Measurements from ENCODE around the gene ZNF784.

ZNF784 gene

GRCh38 chr19:55670280-55671053 is 46.1 kb upstream of the ZNF784 start:
- ChIA-PET POLR2A (interaction anchor here (1.0 to 1.3 kb wide), 2 partner anchors 11 to 13 kb away, joined by 3 to 5 read pairs; no protein-coding TSS in a partner anchor), CTCF (interaction anchor here (1.3 to 2.0 kb wide), 5 partner anchors 10 to 71 kb away, joined by 3 to 10 read pairs (median 7); partner anchors contain the start of genes FIZ1 and U2AF2)
- no peak for TF ChIP-seq L3MBTL2 (conservative IDR thresholded peaks at IDR 0.05)
- no peak for TF ChIP-seq SUZ12 (IDR thresholded peaks at IDR 0.05)
- TF ChIP-seq BHLHE40 (IDR thresholded peaks at IDR 0.05; ENCODE audit: borderline replicate concordance), result no peak
- TF ChIP-seq TARDBP (IDR thresholded peaks at IDR 0.05), result no peak
- TF ChIP-seq LEF1 (IDR thresholded peaks at IDR 0.05; ENCODE audit: borderline replicate concordance), result no peak
- no peak for TF ChIP-seq CTBP1 (IDR thresholded peaks at IDR 0.05; ENCODE audit: borderline replicate concordance)
- no peak for TF ChIP-seq ELF4 (IDR thresholded peaks at IDR 0.05)
- no peak for TF ChIP-seq FOXA1 (IDR thresholded peaks at IDR 0.05)
- TF ChIP-seq FOXM1 (IDR thresholded peaks at IDR 0.05; ENCODE audit: borderline replicate concordance), result no peak
- no peak for TF ChIP-seq NFRKB (IDR thresholded peaks at IDR 0.05)
- no peak for TF ChIP-seq ARNT (IDR thresholded peaks at IDR 0.05)
- no peak for TF ChIP-seq PKNOX1 (IDR thresholded peaks at IDR 0.05)
- DNase-seq (ENCODE audit: extremely low spot score), result no peak

- no peak for TF ChIP-seq FOXK2 (IDR thresholded peaks at IDR 0.05)
- no peak for TF ChIP-seq HDGF (IDR thresholded peaks at IDR 0.05; ENCODE audit: borderline replicate concordance)
- TF ChIP-seq PKNOX1 (IDR thresholded peaks at IDR 0.05), result no peak
- no peak for TF ChIP-seq ELF4 (IDR thresholded peaks at IDR 0.05)
- TF ChIP-seq ZNF384 (IDR thresholded peaks at IDR 0.05), result no peak
- no peak for TF ChIP-seq SUZ12 (IDR thresholded peaks at IDR 0.05)
- TF ChIP-seq TARDBP (IDR thresholded peaks at IDR 0.05), result no peak
- TF ChIP-seq NFRKB (IDR thresholded peaks at IDR 0.05), result no peak
- TF ChIP-seq FOXA1 (IDR thresholded peaks at IDR 0.05), result no peak
- TF ChIP-seq LEF1 (IDR thresholded peaks at IDR 0.05; ENCODE audit: borderline replicate concordance), result no peak
- no peak for TF ChIP-seq L3MBTL2 (conservative IDR thresholded peaks at IDR 0.05)
- DNase-seq (ENCODE audit: extremely low spot score), result no peak
- ChIA-PET CTCF (no interaction called here), POLR2A (interaction anchor here (1.0 kb wide), 1 partner anchor 10 kb away, joined by 3 read pairs; no protein-coding TSS in a partner anchor)
These were observed 45.3 kb upstream of the ZNF784 start for GRCh38 chr19:55669418-55670279.

GRCh38 chr19:55668603-55669348 is 44.4 kb upstream of the ZNF784 start:
- no peak for TF ChIP-seq TARDBP (IDR thresholded peaks at IDR 0.05)
- no peak for TF ChIP-seq ARNT (IDR thresholded peaks at IDR 0.05)
- TF ChIP-seq FOXM1 (IDR thresholded peaks at IDR 0.05; ENCODE audit: borderline replicate concordance), result no peak
- no peak for TF ChIP-seq L3MBTL2 (conservative IDR thresholded peaks at IDR 0.05)
- TF ChIP-seq FOXA1 (IDR thresholded peaks at IDR 0.05), result no peak
- TF ChIP-seq SUZ12 (IDR thresholded peaks at IDR 0.05), result no peak
- TF ChIP-seq FOXK2 (IDR thresholded peaks at IDR 0.05), result no peak
- TF ChIP-seq LEF1 (IDR thresholded peaks at IDR 0.05; ENCODE audit: borderline replicate concordance), result no peak
- TF ChIP-seq HDGF (IDR thresholded peaks at IDR 0.05; ENCODE audit: borderline replicate concordance), result no peak
- CTCF ChIA-PET, result no interaction called here
- DNase-seq (ENCODE audit: extremely low spot score), result no peak
- POLR2A ChIA-PET, result interaction anchor here (1.0 kb wide), 1 partner anchor 14 kb away, joined by 3 read pairs; the partner anchor contains the start of gene U2AF2

GRCh38 chr19:55667958-55668357 is 43.6 kb upstream of the ZNF784 start:
- TF ChIP-seq ELF4 (IDR thresholded peaks at IDR 0.05) (no peak), SUZ12 (IDR thresholded peaks at IDR 0.05) (no peak), LEF1 (IDR thresholded peaks at IDR 0.05; ENCODE audit: borderline replicate concordance) (no peak), L3MBTL2 (conservative IDR thresholded peaks at IDR 0.05) (no peak), TARDBP (IDR thresholded peaks at IDR 0.05) (no peak), FOXA1 (IDR thresholded peaks at IDR 0.05) (no peak), ZNF384 (IDR thresholded peaks at IDR 0.05) (no peak), NFRKB (IDR thresholded peaks at IDR 0.05) (no peak), CTBP1 (IDR thresholded peaks at IDR 0.05; ENCODE audit: borderline replicate concordance) (no peak), PKNOX1 (IDR thresholded peaks at IDR 0.05) (no peak), ARNT (IDR thresholded peaks at IDR 0.05) (no peak), SP1 (IDR thresholded peaks at IDR 0.05) (no peak), HDGF (IDR thresholded peaks at IDR 0.05; ENCODE audit: borderline replicate concordance) (no peak), BHLHE40 (IDR thresholded peaks at IDR 0.05; ENCODE audit: borderline replicate concordance) (no peak), FOXK2 (IDR thresholded peaks at IDR 0.05) (no peak), FOXM1 (IDR thresholded peaks at IDR 0.05; ENCODE audit: borderline replicate concordance) (no peak)
- DNase-seq (ENCODE audit: extremely low spot score), result no peak
- POLR2A ChIA-PET, result interaction anchor here (1.0 kb wide), 1 partner anchor 13 kb away, joined by 3 read pairs; the partner anchor contains the start of gene U2AF2
- CTCF ChIA-PET, result no interaction called here

GRCh38 chr19:55667511-55667910 is 43.1 kb upstream of the ZNF784 start:
- POLR2A ChIA-PET, result no interaction called here

More at GRCh38 chr19:55667511-55667910, 43.1 kb upstream of the ZNF784 start:
- CTCF ChIA-PET, result no interaction called here
- no peak for DNase-seq (ENCODE audit: extremely low spot score)
- TF ChIP-seq PKNOX1 (IDR thresholded peaks at IDR 0.05) (no peak), ZNF384 (IDR thresholded peaks at IDR 0.05) (no peak), CTBP1 (IDR thresholded peaks at IDR 0.05; ENCODE audit: borderline replicate concordance) (no peak), ELF4 (IDR thresholded peaks at IDR 0.05) (no peak), HDGF (IDR thresholded peaks at IDR 0.05; ENCODE audit: borderline replicate concordance) (no peak), BHLHE40 (IDR thresholded peaks at IDR 0.05; ENCODE audit: borderline replicate concordance) (no peak), SP1 (IDR thresholded peaks at IDR 0.05) (no peak), FOXK2 (IDR thresholded peaks at IDR 0.05) (no peak), FOXM1 (IDR thresholded peaks at IDR 0.05; ENCODE audit: borderline replicate concordance) (no peak), ARNT (IDR thresholded peaks at IDR 0.05) (no peak), L3MBTL2 (conservative IDR thresholded peaks at IDR 0.05) (no peak), SUZ12 (IDR thresholded peaks at IDR 0.05) (no peak), LEF1 (IDR thresholded peaks at IDR 0.05; ENCODE audit: borderline replicate concordance) (no peak), TARDBP (IDR thresholded peaks at IDR 0.05) (no peak), FOXA1 (IDR thresholded peaks at IDR 0.05) (no peak), NFRKB (IDR thresholded peaks at IDR 0.05) (no peak)

Data from HEK293T (cell line).